LNCaP clone FGC (cell line): Measurements from ENCODE around the gene PRLHR.
"Not testable (repeated sequence)": the region's sequence is repeated elsewhere in the genome, so short reads cannot be mapped to it uniquely, and the experiment has no call there.

ENCODE experiments used
- DNase-seq: peaks from one replicate; pipeline ENCODE4 v3.0.0-alpha.2; 2011; ENCODE audit warnings: low read depth
- H3K4me3 ChIP-seq: 2 replicates; pipeline ENCODE4 v1.5.1; 2011; ENCODE audit warnings: mild to moderate bottlenecking, low read depth, low read length, control low read depth
- CTCF ChIP-seq: IDR thresholded peaks from 2 replicates; pipeline ENCODE4 v1.5.1; 2012; ENCODE audit warnings: mild to moderate bottlenecking; ENCODE audit not compliant: control insufficient read depth, insufficient read depth; ENCODE audit errors: extremely low read depth

Gene PRLHR

GRCh38 chr10:118628397-118628796 lies 32.9 kb upstream of the PRLHR start:
- no peak for TF ChIP-seq CTCF

GRCh38 chr10:118626953-118627352 lies 31.5 kb upstream of the PRLHR start:
- TF ChIP-seq CTCF = peak; percentile 26; the same call in 1 of the 2 replicates
- no peak for DNase-seq
- no peak overlapping the region for H3K4me3 ChIP-seq

More at GRCh38 chr10:118628397-118628796, 32.9 kb upstream of the PRLHR start:
- DNase-seq = no peak
- no peak overlapping the region for H3K4me3 ChIP-seq

GRCh38 chr10:118625504-118625903 lies 30.1 kb upstream of the PRLHR start:
- DNase-seq = no peak
- TF ChIP-seq CTCF = no peak
- no peak overlapping the region for H3K4me3 ChIP-seq

- no peak for TF ChIP-seq CTCF
- DNase-seq = no peak
- H3K4me3 ChIP-seq = no peak overlapping the region
Measured at GRCh38 chr10:118624747-118625146, 29.3 kb upstream of the PRLHR start.

GRCh38 chr10:118621304-118621942 lies 26.0 kb upstream of the PRLHR start:
- TF ChIP-seq CTCF = no peak
- H3K4me3 ChIP-seq = no peak overlapping the region
- DNase-seq = peak; percentile 25

- H3K4me3 ChIP-seq, DNase-seq: not testable (repeated sequence)
Measured at GRCh38 chr10:118613863-118614262, 18.4 kb upstream of the PRLHR start.

- no peak for DNase-seq
- TF ChIP-seq CTCF = no peak
- H3K4me3 ChIP-seq = no peak overlapping the region
Measured at GRCh38 chr10:118610577-118610976, 15.1 kb upstream of the PRLHR start.
